GM12891 (cell line): ENCODE measurements around the gene ELOA2.

ENCODE experiments used
- POLR2A ChIP-seq: IDR thresholded peaks from 2 replicates; pipeline ENCODE4 v1.6.1; 2011; ENCODE audit warnings: low read depth, low read length, control low read depth
- POLR2AphosphoS5 ChIP-seq: IDR thresholded peaks from 2 replicates; pipeline ENCODE4 v1.6.1; 2011; ENCODE audit warnings: low read depth, low read length, control low read depth
- POU2F2 ChIP-seq: IDR thresholded peaks from 2 replicates; pipeline ENCODE4 v1.6.1; 2011; ENCODE audit warnings: low read depth, mild to moderate bottlenecking, control low read depth, low read length, moderate library complexity
- SPI1 ChIP-seq: IDR thresholded peaks from 2 replicates; pipeline ENCODE4 v1.6.1; 2011; ENCODE audit warnings: low read depth, low read length, control low read depth
- TAF1 ChIP-seq: IDR thresholded peaks from 2 replicates; pipeline ENCODE4 v1.6.1; 2011; ENCODE audit warnings: low read depth, low read length, control low read depth

DNA sequence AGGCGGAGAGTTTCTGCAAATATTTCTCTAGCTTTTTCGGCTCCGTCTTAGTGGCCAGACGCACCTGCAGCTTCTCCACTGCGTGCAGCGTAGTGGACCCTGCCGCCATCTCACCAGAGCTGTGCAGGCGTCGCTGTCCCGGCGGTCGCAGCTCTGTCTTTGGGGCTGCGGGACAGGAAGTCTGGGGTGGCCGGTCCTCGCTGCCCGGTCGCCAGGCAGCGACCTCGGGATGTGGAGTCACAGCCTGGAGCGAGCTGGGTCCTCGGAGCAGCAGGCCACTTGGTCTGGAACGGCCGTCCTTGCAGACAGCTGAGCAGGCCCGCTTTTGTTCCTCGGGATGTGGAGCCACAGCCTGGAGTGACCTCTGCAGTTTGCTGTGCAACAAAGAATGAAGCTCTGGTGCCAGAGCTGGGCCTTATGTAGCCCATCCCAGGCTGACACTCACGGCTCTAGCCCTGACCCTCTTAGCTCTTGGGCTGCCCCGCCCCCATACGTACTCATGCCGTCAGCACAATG lies at the start of gene ELOA2:
- no peak for TF ChIP-seq TAF1
- TF ChIP-seq POLR2AphosphoS5, result no peak
- TF ChIP-seq POLR2A, result no peak
- TF ChIP-seq SPI1, result no peak
- TF ChIP-seq POU2F2, result no peak
